HFFc6 (cell line): ENCODE data around the gene GPR157. TPM values are rescaled to one million over a fixed set of nuclear protein-coding genes. Genes with fewer than 3 reads are reported as not detected.

Experiments used
- DNase-seq: peaks from one replicate; pipeline ENCODE4 v3.0.0-alpha.2; 2018
- H3K27ac Mint-ChIP-seq: 2 replicates; pipeline ENCODE4 v1.8.0; 2020; ENCODE audit warnings: mild to moderate bottlenecking, mixed read lengths
- H3K27me3 Mint-ChIP-seq: 2 replicates; pipeline ENCODE4 v1.8.0; 2021; ENCODE audit warnings: mild to moderate bottlenecking, moderate library complexity, mixed read lengths; ENCODE audit not compliant: insufficient read depth
- H3K36me3 Mint-ChIP-seq: 2 replicates; pipeline ENCODE4 v1.8.0; 2021; ENCODE audit warnings: low read depth, mixed read lengths
- H3K4me1 Mint-ChIP-seq: 2 replicates; pipeline ENCODE4 v1.8.0; 2020; ENCODE audit warnings: low read depth, mixed read lengths
- H3K4me3 Mint-ChIP-seq: 2 replicates; pipeline ENCODE4 v1.8.0; 2020; ENCODE audit warnings: mild to moderate bottlenecking, moderate library complexity, mixed read lengths
- H3K9me3 Mint-ChIP-seq: 2 replicates; pipeline ENCODE4 v1.8.0; 2020; ENCODE audit warnings: mild to moderate bottlenecking, mixed read lengths
- CTCF ChIP-seq: fragments of 200-600 bp; sonication (generic); IDR thresholded peaks from 2 replicates; pipeline ENCODE4 v1.5.0; 2021; ENCODE audit warnings: antibody characterized with exemption, mild to moderate bottlenecking
- total RNA-seq, 6 experiments: library from RNA; stranded (reverse); fragmentation: NEBNext Ultra II Directional; extraction: Animal tissue kit (Norgen Biotek cat#: 25700); gene quantifications; 2 replicates in 1 of 6; 3 replicates in 5 of 6; pipeline ENCODE4 v1.2.3, GENCODE V29; 2021

The GPR157 gene
- total RNA-seq, 6 experiments from 2014 or later, result 8.2 to 11.1 (median 9.7) TPM

- TF ChIP-seq CTCF, result no peak
- H3K27me3 Mint-ChIP-seq, result peaks cover 5% of the 10 kb centered on the region
- peaks cover 17% of the 10 kb centered on the region for H3K4me1 Mint-ChIP-seq
- H3K36me3 Mint-ChIP-seq, result peaks cover 8% of the 10 kb centered on the region; the same call in 1 of the 2 replicates
- H3K4me3 Mint-ChIP-seq, result no peak overlapping the region
- H3K9me3 Mint-ChIP-seq, result no peaks in the 10 kb centered on the region
- DNase-seq, result no peak
- no peak overlapping the region for H3K27ac Mint-ChIP-seq
Measured at GRCh38 chr1:9135073-9135836, 6.4 kb upstream of the GPR157 start.

- H3K27ac Mint-ChIP-seq, result no peak overlapping the region
Measured at GRCh38 chr1:9133870-9134585, 5.1 kb upstream of the GPR157 start.

GRCh38 chr1:9129266-9130041 lies 552 bp upstream of the GPR157 start:
- Mint-ChIP-seq H3K27me3 (peaks cover 5% of the 10 kb centered on the region), H3K36me3 (no peaks in the 10 kb centered on the region), H3K27ac (peak overlapping the region; percentile 65), H3K4me1 (peaks cover 35% of the 10 kb centered on the region), H3K4me3 (peak overlapping the region; percentile 49), H3K9me3 (no peaks in the 10 kb centered on the region)
- TF ChIP-seq CTCF, result no peak
- DNase-seq, result peak; percentile 7

More at GRCh38 chr1:9133870-9134585, 5.1 kb upstream of the GPR157 start:
- peaks cover 24% of the 10 kb centered on the region for H3K4me1 Mint-ChIP-seq
- DNase-seq, result no peak
- H3K4me3 Mint-ChIP-seq, result no peak overlapping the region
- H3K27me3 Mint-ChIP-seq, result peaks cover 5% of the 10 kb centered on the region
- no peaks in the 10 kb centered on the region for H3K9me3 Mint-ChIP-seq
- peaks cover 8% of the 10 kb centered on the region; the same call in 1 of the 2 replicates for H3K36me3 Mint-ChIP-seq
- no peak for TF ChIP-seq CTCF

GRCh38 chr1:9128166-9128519 lies 759 bp downstream of the GPR157 start:
- peaks cover 35% of the 10 kb centered on the region for H3K4me1 Mint-ChIP-seq
- peaks cover 3% of the 10 kb centered on the region for H3K27me3 Mint-ChIP-seq
- H3K9me3 Mint-ChIP-seq, result no peaks in the 10 kb centered on the region
- no peak for TF ChIP-seq CTCF
- no peaks in the 10 kb centered on the region for H3K36me3 Mint-ChIP-seq
- peak overlapping the region; percentile 90 for H3K4me3 Mint-ChIP-seq
- peak overlapping the region; percentile 52; the same call in 1 of the 2 replicates for H3K27ac Mint-ChIP-seq
- DNase-seq, result no peak

- Mint-ChIP-seq H3K4me3 (peak overlapping the region; percentile 90), H3K27ac (peak overlapping the region; percentile 52; the same call in 1 of the 2 replicates), H3K36me3 (no peaks in the 10 kb centered on the region), H3K4me1 (peaks cover 35% of the 10 kb centered on the region), H3K9me3 (no peaks in the 10 kb centered on the region), H3K27me3 (peaks cover 3% of the 10 kb centered on the region)
- no peak for TF ChIP-seq CTCF
- DNase-seq, result no peak
Measured at GRCh38 chr1:9127395-9128165, 1.3 kb downstream of the GPR157 start.
